GM19035 (cell line): ENCODE results near the gene SMOC2.
"Not testable (repeated sequence)": the region's sequence is repeated elsewhere in the genome, so short reads cannot be mapped to it uniquely, and the experiment has no call there.

Source experiments
- ATAC-seq: cut with Tn5 transposase; IDR thresholded peaks from one replicate; pipeline ENCODE4 v1.9.1; 2021; ENCODE audit not compliant: unreplicated experiment

Gene SMOC2

DNA sequence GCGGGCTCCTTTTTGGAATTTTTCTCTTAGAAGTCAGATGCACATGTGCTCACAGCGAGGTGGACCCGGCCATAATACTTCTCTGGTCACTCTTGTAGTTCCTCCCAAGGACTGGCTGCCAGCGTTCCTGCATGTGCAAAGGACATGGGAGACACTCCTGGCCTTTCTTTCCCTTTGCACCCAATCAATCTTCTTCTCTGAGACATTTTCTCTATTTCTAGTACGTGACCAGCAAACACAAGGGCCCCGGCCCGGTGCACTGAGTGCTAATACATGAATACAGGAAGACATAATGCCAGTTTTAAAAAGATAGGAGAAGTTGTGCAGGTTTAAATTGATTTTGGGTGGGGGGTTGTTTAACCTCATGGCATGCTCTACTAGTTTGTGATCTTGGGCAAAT, 233.6 kb downstream of the SMOC2 start:
- ATAC-seq: no peak

DNA sequence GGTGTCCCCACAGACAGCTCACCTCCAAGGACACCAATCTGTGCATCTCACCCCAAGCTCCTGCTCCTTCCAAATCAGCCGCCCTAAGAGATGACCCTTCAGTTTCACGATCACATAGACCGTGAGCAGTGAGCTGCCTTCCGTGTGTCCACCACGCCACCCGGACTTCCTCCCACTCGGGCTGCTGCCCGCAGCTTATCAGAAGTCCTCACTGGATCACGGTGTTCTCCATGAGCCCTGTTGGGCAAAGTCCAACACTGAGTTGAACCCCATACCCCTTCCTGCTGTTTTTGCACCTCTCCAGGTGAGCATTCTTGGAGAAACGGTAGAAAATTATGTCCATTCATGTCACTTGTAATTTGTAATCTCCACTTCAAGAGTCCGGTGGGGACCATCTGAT, 234.4 kb downstream of the SMOC2 start:
- ATAC-seq: no peak

DNA sequence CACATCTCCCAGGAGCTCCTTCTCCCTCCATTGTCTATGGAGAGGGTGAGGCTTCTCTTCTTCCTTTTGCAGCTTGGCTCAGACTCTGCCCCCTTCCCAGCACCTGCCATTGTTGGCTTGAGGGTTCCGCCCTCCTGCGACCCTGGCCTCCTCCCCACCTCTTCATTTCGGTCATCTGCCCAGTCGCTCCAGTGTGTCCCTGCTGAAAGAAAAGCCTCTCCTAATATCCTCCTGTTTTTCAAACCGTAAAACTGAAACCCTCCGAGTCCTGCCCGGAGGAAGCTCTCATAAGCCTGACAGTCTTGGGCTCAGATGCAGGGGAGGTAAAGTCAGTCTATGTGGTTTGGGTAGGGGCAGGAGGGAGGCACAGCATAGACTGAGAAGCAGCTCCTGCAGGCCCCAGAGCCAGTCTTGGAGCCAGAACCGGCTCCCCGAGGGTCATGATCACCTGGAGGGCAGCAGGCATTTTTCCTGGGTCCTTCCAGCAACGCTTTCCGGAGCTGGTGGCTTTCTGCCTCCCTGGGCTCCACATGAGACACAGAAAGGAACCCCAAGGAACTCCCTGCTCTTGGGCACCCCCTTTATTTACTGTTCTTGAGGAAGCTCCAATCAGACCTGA, 235.1 kb downstream of the SMOC2 start:
- ATAC-seq: no peak

- ATAC-seq: no peak
Measured at GRCh38 chr6:168676552-168677322, 235.8 kb downstream of the SMOC2 start.

GRCh38 chr6:168677323-168677781, 236.4 kb downstream of the SMOC2 start:
- not testable (repeated sequence) for ATAC-seq

GRCh38 chr6:168678077-168678476, 237.1 kb downstream of the SMOC2 start:
- no peak for ATAC-seq

DNA sequence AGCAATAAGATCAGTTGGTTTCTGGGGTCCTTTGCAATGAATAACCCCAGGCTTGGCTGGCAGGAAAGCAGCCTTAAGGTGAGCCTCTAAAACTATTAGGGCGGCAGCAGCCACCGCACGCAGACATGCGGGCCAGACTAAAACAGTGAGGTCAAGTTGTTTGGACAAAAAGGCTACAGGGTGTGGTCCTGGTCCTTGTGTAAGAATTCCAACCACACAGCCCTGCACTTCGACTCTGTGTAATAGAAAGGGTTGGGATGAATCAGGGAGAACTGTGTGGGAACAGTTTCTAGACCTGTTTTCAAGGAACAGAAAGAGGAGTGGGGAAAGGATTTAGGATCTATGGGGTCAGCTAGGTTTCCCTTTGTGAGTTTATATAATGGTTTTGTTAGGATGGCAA, 237.6 kb downstream of the SMOC2 start:
- no peak for ATAC-seq

DNA sequence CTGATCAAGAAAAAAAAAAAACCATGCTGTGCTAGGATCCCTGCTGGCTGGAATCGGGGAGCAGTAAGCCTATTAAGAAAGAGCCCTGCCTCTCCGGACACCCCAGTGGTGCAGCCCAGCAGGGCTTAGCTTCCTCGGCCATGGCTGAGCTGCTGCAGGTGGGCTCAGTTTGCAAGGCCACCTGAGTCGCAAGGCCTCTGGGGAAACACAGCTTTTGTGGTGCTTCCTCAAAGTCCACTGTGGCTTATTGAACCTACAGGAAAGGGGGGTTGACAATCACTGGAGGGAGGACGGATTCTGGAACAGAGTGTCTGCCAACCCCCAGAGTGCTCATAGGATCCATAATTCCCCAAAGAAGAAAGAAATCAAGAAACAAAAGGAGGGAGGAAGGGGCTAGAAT, 240.8 kb downstream of the SMOC2 start:
- no peak for ATAC-seq

DNA sequence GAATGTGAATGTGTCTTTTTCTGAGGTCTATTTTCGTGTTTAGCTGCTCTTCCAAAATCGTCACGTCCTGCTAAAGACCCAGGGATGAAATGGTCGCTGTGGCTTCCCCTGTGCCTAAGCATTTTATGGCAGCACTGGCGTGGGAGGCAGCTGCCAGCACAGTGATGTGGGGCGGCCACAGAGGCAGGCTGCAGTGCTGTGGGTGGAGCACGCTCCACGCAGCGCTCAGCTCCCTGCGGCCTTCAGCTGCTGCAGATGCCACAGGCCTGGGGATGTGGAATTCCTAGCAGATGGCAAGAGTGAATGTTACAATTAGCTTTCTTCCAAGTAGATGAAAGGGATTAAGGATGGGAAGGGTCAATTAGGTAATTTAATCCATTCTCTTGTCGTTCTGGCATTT, 242.6 kb downstream of the SMOC2 start:
- no peak for ATAC-seq

DNA sequence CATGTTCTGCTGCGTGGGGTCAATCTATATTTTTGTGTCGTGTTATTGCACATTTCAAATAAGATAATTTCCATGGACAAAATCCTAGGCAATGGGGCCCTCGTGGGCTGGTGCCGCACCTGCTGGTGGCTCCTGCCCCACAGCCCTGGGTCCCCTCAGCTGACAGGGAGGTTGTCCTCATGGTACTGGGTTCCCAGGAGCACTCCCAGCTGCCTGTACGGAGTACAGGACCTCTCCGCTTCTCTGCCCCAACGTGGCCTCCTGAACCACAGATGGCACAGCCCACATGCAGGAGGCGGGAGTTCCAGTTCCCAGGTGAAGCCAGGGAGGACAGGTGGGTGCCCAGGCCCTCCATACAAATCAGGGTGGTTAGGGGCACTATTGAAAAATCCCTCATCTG, 243.5 kb downstream of the SMOC2 start:
- ATAC-seq: no peak

GRCh38 chr6:168684906-168685305, 243.9 kb downstream of the SMOC2 start:
- ATAC-seq: no peak

DNA sequence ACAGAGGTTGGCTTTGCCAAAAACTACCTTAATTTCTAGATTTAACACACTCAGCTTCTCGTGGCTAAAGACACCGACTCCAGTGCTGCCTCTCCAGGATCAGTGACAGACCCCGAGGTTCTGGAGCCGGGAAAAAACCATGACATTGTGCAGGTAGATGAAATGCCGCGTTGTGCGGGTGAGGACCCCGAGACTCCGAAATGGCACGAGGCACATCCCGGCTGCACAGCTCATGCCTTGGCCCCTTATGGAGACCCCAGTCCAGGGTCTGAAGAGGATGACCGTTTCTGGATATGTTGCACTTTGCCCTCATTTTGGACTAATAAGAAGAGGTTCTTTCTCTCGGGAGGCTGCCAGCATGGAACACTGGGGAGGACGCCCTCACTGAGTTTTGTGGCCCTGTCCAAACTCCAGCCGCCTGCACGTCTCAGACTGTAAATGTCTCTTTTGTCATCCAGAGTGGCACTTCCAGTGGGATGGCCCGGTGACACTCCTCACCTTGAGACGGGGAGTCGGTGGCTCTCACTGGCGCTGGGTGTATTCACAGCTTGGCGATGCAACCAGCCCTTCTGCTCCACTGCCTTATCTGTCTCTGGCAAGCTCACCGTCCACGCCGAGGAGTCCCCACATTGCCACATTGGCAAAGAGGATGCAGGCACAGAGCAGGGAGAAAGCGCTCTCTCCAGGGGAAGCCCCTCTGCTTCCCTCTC, 245.2 kb downstream of the SMOC2 start:
- no peak for ATAC-seq

DNA sequence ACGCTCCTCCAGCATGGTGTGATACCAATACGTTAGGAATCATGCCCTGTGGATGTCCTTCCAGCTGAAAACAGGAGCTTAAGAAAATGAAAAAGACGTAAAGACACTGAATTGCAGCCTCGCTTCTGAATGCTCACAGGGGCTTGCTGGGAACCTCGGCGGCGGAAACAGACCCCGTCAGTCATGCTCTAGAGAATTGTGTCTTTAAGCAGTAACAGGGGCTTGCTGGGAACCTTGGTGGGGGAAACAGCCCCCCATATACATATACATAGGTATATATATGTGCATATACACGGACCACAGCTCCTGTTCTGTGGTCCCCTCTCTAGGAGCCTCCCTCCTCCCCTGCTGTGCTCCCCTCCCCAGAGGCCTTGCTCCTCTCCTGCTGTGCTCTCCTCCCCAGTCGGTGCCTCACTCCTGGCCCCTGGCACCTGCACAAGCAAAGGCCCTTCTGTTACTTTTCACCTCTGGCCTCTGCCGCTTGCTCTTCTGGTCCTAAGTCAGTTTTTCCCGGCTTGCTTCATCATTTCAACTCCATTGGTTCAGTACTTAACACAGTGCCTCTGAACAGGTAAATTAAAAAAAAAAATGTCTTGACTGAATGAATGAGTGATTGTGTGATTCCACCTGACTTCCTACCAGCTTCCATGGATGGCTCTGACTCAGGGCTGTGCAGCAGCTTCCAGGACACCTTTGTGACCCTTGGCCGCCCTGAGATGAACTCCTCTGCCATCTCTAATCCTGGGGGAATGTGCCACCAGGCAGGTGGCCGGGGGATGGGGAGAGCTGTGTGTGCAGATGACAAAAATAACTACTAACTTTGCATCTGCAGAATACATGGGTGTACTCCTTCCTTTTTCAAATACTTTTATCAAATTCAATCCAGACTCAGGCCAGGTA, 246.1 kb downstream of the SMOC2 start:
- no peak for ATAC-seq

GRCh38 chr6:168690271-168690670, 249.3 kb downstream of the SMOC2 start:
- no peak for ATAC-seq

GRCh38 chr6:168691774-168692173, 250.8 kb downstream of the SMOC2 start:
- ATAC-seq: no peak

- ATAC-seq: no peak
Measured at GRCh38 chr6:168692193-168692914, 251.4 kb downstream of the SMOC2 start.

DNA sequence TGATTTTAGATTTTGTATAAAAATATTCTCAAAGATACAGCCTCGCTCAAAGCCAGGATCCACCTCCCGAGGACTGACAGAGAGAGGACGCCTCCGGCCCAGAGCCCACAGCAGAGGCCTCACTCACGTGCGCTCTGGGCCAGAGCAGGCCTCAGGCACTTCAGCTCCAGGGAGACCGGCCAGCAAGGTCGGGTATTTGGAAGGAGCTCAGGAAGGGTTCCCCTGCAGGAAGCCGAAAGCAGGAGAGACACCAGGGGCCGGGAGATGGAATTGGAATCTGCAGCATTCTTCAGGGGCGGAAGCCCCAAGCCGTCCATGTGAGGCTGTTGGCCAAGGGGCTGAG, 251.9 kb downstream of the SMOC2 start:
- not testable (repeated sequence) for ATAC-seq

- ATAC-seq: not testable (repeated sequence)
Measured at GRCh38 chr6:168694797-168695196, 253.8 kb downstream of the SMOC2 start.

DNA sequence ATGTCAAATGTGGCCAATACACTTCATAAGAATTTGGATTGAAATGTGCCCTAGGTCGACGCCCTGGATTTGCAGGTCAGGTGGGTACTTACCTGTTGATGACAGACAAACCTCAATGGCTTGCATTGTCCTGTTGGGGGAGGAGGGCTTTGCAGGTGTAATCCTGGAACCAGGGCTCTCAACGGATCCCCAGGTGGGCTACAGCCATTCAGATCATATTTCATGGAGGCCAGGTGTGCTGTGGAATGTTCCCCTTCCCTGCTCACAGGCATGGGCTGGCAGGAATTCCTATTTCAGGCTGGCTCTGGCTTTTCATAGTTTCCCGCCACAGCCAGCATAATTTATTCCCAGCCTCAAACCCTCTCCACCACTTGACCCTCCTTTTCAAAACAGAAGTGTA, 254.7 kb downstream of the SMOC2 start:
- no peak for ATAC-seq

- ATAC-seq: no peak
Measured at GRCh38 chr6:168698923-168699322, 257.9 kb downstream of the SMOC2 start.
